SU-DHL-6 (cell line): ENCODE results near the gene FDPS.

Experiments
- H2AFZ ChIP-seq: fragments of 200-600 bp; sonication (generic); 2 replicates; pipeline ENCODE4 v1.6.1; 2014; ENCODE audit warnings: low read depth, mild to moderate bottlenecking, moderate library complexity, mixed read lengths, antibody characterized with exemption, low read length; ENCODE audit not compliant: severe bottlenecking
- H3F3A ChIP-seq: fragments of 200-600 bp; shearing (Covaris generic); 2 replicates; pipeline ENCODE4 v1.6.0; 2016; ENCODE audit warnings: antibody characterized with exemption, mild to moderate bottlenecking; ENCODE audit not compliant: insufficient read depth
- H3K27ac ChIP-seq: fragments of 200-600 bp; sonication (generic); 2 replicates; pipeline ENCODE4 v1.5.1; 2016; ENCODE audit warnings: low read depth, mild to moderate bottlenecking, low read length, moderate library complexity, mixed read lengths
- H3K27me3 ChIP-seq: fragments of 200-600 bp; sonication (generic), shearing (Covaris generic); 2 replicates; pipeline ENCODE4 v1.6.0; 2014; ENCODE audit warnings: mild to moderate bottlenecking, low read length
- H3K36me3 ChIP-seq: fragments of 200-600 bp; sonication (generic); 2 replicates; pipeline ENCODE4 v1.6.1; 2014; ENCODE audit warnings: mild to moderate bottlenecking, low read length, mixed read lengths
- H3K4me2 ChIP-seq: fragments of 300-600, 200-600 bp; shearing (Covaris generic), sonication (generic); 2 replicates; pipeline ENCODE4 v1.6.0; 2014; ENCODE audit warnings: low read length, low read depth, mild to moderate bottlenecking; ENCODE audit not compliant: poor library complexity, severe bottlenecking
- H3K4me3 ChIP-seq: fragments of 200-600 bp; sonication (generic); 2 replicates; pipeline ENCODE4 v1.5.1; 2014; ENCODE audit warnings: antibody characterized with exemption, low read length, mild to moderate bottlenecking, mixed read lengths; ENCODE audit not compliant: insufficient read depth, poor library complexity, severe bottlenecking
- H3K79me2 ChIP-seq: fragments of 200-600 bp; sonication (generic); 2 replicates; pipeline ENCODE4 v1.6.1; 2014; ENCODE audit warnings: mild to moderate bottlenecking, low read length, moderate library complexity; ENCODE audit not compliant: insufficient read depth
- H3K9ac ChIP-seq: fragments of 200-600 bp; sonication (generic); 2 replicates; pipeline ENCODE4 v1.7.0; 2014; ENCODE audit warnings: mild to moderate bottlenecking, low read length
- H3K9me2 ChIP-seq: fragments of 200-600 bp; sonication (generic); replicated peaks from 2 replicates; pipeline ENCODE4 v1.6.1; 2014; ENCODE audit warnings: low read length; ENCODE audit not compliant: insufficient read depth
- H3K9me3 ChIP-seq: fragments of 200-600 bp; sonication (generic); 2 replicates; pipeline ENCODE4 v1.6.1; 2014; ENCODE audit warnings: low read length, mixed read lengths; ENCODE audit not compliant: insufficient read depth
- H4K20me1 ChIP-seq: fragments of 200-600 bp; sonication (generic); 2 replicates; pipeline ENCODE4 v1.6.1; 2014; ENCODE audit warnings: low read depth, mild to moderate bottlenecking, antibody characterized with exemption, low read length, moderate library complexity, mixed read lengths
- CTCF ChIP-seq: fragments of 200-600 bp; sonication (generic); IDR thresholded peaks from one replicate; pipeline ENCODE4 v1.5.1; 2017; ENCODE audit warnings: antibody characterized with exemption, mild to moderate bottlenecking, low read length, moderate library complexity; ENCODE audit not compliant: insufficient read depth, poor library complexity, severe bottlenecking
- EZH2phosphoT487 ChIP-seq: fragments of 200-600 bp; sonication (generic), shearing (Covaris generic); conservative IDR thresholded peaks from 2 replicates; pipeline ENCODE4 v1.6.1; 2018; ENCODE audit warnings: mild to moderate bottlenecking, antibody characterized with exemption, low read length, moderate library complexity, mixed read lengths

Gene FDPS

GRCh38 chr1:155300024-155300423, 8.6 kb upstream of the FDPS start:
- Histone ChIP-seq H3K27me3 (no peaks in the 10 kb centered on the region), H3K9me2 (no peaks in the 10 kb centered on the region), H3K27ac (no peak overlapping the region), H3K9ac (no peak overlapping the region), H3K36me3 (no peaks in the 10 kb centered on the region), H3K4me3 (no peak overlapping the region), H2AFZ (no peak overlapping the region), H4K20me1 (no peaks in the 10 kb centered on the region), H3K79me2 (no peaks in the 10 kb centered on the region), H3K9me3 (no peaks in the 10 kb centered on the region), H3F3A (no peaks in the 10 kb centered on the region), H3K4me2 (no peak overlapping the region)
- TF ChIP-seq CTCF (no peak), EZH2phosphoT487 (no peak)

DNA sequence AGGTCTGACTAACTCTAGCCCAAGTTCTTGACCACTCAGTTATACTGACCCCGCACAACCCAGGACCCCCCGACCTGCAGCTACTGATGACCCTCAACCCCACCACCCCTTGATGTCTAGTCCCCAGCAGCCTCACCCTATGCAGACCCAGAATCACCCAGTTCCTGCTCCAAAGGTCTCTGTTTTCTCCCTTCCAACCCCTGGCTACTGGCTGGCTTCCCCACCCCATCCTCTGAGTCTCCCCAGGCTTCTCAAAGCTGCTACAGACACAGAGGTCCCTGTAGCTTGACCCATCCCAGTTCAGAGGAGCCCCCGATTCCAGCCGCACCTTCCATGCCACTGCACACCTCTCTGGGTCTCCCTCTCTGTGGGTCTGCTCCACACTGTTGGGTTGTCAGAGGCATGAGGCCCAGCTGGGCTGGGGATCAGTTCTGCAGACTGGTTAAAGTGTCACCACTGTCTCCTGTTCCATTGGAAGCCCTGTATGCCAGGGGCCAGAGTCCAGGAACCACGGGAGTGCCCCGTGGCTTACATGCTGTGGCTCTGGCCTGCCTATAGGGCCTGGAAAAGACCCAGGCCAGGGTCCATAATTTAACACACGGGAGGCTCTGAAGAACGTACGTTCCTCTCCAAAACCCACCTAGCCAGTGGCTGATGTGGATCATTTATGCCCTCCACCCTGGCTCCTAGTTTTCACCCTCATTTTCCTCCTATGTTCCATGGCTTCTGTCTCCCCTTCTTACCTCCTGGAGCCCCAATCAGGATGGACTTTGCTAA, 7.9 kb upstream of the FDPS start:
- no peak for TF ChIP-seq CTCF
- H3K27me3 ChIP-seq = no peaks in the 10 kb centered on the region
- H3K4me2 ChIP-seq = no peak overlapping the region
- no peak overlapping the region for H3K27ac ChIP-seq
- no peak overlapping the region for H2AFZ ChIP-seq
- no peak overlapping the region for H3K4me3 ChIP-seq
- H3F3A ChIP-seq = no peaks in the 10 kb centered on the region
- H4K20me1 ChIP-seq = no peaks in the 10 kb centered on the region
- H3K9ac ChIP-seq = no peak overlapping the region
- H3K79me2 ChIP-seq = no peaks in the 10 kb centered on the region
- H3K9me2 ChIP-seq = no peaks in the 10 kb centered on the region
- H3K9me3 ChIP-seq = no peaks in the 10 kb centered on the region
- H3K36me3 ChIP-seq = no peaks in the 10 kb centered on the region

DNA sequence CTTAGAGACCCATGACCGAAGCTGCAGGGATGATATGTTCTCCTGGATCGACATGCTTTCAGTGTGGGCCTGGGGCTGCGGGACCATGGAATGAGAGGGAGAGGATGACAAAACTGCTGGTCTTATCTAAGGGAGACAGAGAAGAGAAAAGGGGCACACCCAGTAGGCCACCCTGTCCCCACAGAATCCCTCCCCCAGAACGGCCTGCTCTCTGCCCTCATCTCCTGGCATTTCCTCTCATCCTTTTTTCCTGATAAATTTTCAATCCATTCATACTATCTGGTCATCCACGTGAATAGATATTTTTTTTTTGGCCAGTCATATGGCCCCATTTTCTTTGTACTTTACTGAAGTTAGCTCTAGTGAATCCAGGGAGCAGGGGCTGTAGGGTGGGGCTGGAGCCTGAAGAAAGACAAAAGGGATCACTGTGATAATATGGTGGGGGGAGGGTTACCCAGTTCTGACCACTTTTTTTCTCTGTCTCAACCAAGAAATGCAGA, 7.3 kb upstream of the FDPS start, which contains the start of gene PKLR:
PKLR (minus strand) TSS at position 97 of the 500 bp plus-strand sequence; CDS start at position 54, 43 bp downstream.
- H3K9ac ChIP-seq = no peak within 1 kb of the TSS
- H3K27me3 ChIP-seq = no peaks in the 10 kb centered on the region
- H4K20me1 ChIP-seq = no peaks in the 10 kb centered on the region
- no peaks in the 10 kb centered on the region for H3F3A ChIP-seq
- no peak within 1 kb of the TSS for H3K27ac ChIP-seq
- H3K4me3 ChIP-seq = no peak within 1 kb of the TSS
- H3K79me2 ChIP-seq = no peaks in the 10 kb centered on the region
- TF ChIP-seq EZH2phosphoT487 (no peak), CTCF (no peak)
- no peaks in the 10 kb centered on the region for H3K9me3 ChIP-seq
- no peaks in the 10 kb centered on the region for H3K36me3 ChIP-seq
- no peak within 1 kb of the TSS for H3K4me2 ChIP-seq
- H3K9me2 ChIP-seq = no peaks in the 10 kb centered on the region
- no peak within 1 kb of the TSS for H2AFZ ChIP-seq
